ENCODE data around the gene ENTPD8. TPM values are rescaled to one million over a fixed set of nuclear protein-coding genes. Genes with fewer than 3 reads are reported as not detected.
"Not testable (repeated sequence)": the region's sequence is repeated elsewhere in the genome, so short reads cannot be mapped to it uniquely, and the experiment has no call there.

Gene ENTPD8
- total RNA-seq, 1 donor from 2014 or later: 0.31 TPM

DNA sequence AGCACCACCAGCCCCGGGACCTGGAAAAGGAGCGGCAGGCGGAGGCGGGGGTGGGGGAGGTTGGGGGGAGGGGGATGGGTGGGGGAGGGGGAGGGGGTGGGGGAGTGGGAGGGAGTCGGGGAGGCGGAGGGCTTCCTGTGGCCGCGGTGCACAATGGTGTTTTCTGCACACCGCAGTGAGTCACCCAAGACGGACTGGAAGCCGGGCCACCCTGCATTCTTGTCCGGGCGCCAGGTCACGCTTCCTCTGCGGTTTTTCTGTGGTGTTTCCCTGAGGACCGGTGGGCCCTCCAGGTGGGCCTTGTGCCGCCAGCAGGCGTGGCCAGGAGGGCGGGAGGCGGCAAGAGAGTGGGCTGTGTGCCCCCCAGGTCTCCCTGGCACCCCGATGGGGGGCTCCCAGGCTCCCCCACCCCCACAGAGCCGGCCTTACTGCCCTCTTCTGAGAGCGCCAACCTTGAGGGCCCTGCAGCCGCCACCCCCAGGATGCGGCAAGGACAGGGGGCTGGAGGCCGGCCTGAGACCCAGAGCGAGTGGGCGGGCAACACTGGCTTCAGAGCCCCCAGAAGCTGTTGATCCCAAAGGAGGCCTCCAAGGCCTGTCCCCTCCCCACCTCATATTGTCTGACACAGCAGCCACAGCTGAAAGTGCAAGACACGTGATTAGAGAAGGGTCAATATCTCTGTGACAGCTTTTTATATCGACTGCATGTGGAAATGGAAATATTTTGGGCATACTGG lies 29.3 kb downstream of the ENTPD8 start:
- DNase-seq: no peak

DNA sequence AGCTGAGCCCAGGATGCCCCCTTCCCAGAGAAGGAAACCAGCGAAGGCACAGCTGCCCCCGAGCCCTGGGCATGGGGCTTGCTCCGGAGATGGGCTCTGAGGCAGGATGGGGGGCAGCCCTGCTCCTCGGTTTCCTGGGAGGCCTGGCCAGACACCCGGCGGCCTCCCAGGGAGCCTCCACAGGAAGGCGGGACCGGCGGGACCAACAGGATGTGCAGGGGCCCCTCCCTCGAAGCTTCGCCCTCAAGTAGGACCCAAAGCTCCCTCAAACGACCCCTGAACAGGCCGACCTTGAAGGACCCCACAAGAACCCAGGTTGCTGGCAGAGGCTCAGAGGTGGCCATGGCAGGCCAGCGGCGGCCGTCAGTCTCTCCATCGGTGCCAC lies 29.9 kb downstream of the ENTPD8 start:
- DNase-seq: no peak

DNA sequence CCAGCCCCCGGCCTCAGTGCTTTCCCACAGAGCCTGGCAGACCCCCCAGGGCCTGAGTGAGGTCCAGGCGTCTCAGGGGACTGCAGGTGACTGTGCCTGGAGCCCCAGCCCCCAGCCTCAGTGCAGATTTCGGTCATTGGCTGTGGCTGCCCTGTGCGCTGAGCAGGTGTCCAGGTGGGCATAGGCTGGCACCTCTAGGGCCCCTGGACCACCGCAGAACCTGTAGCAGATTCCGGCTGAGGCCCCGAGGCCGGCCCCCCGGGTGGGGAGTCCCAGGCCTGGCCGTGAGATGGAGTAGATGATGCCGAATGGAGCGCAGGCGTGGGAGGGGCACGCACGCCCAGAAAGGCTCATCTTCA lies 30.3 kb downstream of the ENTPD8 start:
- DNase-seq: no peak

DNA sequence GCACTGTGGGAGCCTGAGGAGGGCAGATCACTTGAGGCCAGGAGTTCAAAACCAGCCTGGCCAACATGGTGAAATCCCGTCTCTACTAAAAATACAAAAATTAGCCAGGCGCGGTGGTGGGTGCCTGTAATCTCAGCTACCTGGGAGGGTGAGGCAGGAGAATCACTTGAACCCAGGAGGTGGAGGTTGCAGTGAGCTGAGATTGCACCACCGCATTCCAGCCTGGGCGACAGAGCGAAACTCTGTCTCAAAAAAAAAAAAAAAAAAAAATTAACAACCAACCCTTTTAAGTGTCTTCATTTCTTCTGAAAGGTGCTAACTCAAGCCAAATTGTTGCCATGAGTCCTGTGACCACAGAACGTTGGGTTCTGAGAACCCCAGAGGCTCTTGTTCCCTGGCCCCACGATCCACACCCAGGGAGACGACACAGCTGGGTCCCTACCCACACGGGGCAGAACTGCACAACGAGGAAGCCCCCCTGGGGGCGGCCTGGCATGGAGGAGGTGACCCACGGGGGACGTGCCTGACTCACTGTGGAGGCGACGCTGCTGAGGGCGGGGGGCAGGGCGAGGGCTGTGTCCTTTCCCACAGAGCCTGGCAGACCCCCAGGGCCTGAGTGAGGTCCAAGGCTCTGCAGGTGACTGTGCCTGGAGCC lies 30.8 kb downstream of the ENTPD8 start:
- not testable (repeated sequence) for DNase-seq

DNA sequence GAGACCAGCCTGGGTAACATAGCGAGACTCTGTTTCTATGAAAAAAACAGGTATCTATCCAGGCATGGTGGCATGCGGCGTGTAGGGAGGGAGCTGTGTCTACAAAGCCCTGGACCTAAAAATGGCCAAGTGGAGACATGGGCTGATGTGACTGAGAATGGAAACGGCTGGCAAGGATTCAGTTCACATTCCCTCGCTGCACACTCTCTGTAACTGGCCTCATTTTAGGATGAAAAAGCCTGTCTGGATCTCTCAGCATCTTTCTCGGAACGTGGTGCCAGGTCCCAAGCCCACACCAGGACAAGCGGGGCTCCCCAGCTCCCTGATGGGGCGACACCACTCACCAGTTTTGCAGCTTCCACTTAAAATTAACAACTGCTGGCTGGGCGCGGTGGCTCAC lies 31.6 kb downstream of the ENTPD8 start:
- DNase-seq: no peak

DNA sequence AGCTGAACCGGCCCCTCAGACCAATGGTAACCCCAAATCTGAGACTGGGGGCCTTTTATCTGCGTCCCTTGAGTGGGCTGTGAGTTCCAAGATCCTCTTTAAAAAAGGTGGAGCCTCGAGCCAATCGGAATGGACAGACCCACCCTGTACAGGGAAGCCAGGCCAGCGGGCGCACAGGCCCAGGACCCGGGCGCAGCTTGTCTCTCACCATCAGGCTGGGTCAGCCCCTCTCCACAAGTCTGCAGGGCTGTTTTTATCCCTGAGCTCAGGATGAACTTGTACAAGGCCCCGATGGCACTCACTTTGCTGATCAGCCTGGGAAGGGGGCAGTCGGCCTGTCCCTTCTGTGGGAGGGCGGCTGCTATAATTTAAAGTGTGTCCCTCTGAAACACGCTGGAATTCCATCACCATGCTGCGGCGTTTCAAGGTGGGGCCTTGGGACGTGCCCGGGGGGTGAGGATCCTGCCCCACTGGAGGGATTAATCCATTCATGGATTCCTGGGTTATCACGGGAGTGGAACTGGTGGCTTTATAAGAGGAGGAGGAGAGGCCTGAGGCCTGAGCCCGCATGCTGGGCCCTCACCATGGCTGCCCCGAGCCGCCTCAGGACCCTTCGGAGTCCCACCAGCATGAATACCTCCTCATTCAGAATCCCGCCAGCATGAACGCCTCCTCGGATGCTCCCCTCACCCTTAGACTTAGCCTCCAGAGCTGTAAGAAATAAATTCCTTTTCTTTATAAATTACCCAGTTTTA lies 32.3 kb downstream of the ENTPD8 start:
- no peak for DNase-seq

DNA sequence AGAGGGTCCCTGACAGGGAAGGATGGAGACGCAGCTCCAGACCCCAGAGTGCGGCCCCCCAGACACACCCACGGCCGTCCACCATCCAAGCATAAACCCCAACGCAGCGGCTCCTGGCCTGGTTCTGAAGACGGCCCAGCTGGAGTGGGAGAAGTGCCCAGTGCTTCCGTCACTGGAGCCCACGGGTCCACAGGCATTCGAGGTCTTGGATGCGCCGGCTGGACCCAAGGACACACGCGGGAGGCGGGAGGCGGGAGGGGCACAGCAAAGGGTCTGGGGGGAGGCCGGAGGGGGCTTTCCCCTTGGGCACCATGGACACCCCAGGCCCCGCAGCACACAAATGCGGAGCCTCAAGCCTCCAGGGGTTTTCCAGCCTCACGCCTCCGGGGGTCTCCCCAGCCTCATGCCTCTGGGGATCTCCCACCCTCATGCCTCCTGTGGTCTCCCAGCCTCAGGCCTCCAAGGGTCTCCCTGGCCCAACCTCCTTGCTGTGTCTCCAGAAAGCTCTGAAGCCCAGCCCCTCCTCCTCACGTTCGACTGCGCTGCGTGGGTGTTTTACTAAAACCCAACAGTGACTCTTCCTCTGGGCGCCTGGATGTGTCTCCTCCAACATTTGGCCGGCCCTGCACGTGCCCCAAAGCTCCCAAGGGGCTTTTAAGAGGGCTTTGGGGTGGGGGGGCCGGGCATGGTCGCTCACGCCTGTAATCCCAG lies 33.4 kb downstream of the ENTPD8 start:
- no peak for DNase-seq

DNA sequence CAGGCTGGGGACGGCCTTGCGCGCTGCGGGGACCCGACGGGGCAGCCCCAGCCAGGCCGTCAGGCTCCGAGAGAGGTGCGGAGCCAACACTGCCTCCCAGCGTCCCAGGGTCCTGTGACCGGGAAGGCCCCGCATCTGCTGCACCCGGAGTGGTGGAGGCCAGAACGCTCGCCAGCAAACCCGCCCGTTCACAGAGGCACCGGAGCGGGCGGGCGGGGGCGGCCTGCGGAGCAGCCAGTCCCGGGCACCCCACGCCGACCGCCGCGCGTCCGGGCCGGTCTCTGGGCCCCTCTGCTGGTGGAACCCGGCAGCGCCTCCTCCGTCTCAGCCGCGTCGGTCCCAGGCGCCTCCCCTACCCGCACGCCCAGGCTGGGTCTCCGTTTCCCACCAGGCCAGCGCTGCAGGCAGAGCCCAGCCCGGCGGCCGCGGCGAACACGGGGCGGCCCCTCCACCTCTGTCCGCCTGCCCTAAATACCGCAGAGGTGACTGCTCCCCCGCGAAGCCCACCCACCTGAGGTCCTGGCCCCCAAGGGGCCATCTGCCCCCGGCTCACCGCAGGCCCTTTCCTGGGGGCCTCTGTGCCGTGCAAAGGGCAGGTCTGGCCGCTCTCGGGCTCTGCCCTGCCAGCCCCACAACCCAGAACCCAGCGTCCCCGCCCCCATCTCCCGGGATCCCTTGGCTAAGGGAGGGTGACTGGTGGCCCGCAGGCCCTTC lies 34.1 kb downstream of the ENTPD8 start:
- peak; percentile 81 for DNase-seq

DNA sequence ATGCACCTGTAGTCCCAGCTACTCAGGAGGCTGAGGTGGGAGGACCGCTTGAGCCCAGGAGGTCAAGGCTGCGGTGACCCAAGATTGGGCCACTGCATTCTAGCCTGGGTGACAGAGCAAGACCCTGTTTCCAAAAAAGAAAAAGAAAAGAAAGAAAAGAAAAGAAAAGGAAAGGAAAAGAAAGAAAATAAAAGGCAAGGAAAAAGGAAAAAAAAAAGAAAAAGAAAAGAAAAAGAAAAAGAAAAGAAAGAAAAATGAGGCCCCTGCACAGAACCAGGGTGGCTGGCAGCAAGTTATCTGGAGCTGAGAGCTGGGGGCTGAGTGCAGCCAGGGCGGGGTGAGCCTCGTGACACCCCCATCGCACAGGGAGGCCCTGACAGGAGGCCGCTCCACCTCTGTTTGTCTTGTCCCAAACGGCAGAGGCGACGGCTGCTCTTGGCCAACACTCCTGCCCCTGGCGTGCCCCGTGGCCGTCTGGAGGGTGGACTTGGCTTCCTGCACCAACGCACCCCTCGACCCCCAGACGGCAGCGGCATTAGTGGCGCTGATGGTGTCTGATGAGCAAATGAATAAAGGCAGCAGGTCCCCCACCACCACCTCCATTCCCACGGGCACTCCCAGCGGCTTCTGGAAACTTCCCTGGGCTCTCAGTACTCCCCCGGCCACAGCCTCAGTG lies 34.9 kb downstream of the ENTPD8 start:
- DNase-seq: no peak

DNA sequence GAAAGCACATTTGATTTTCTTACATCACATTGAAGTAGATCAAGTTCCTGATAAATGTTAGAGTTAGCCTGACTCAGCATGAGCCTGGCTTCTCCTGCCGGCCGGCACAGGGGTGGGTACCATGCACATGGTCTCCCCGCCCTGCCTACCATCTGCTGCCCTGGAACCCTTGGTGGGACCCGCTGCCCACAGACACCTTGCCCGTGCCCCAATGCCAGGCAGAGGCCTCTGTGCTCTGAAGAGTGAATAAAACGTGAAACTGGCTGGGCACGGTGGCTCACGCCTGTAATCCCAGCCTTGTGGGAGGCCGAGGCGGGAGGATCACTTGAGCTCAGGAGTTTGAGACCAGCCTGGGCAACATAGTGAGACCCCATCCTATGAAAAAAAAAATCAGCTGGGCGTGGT lies 35.5 kb downstream of the ENTPD8 start:
- no peak for DNase-seq

DNA sequence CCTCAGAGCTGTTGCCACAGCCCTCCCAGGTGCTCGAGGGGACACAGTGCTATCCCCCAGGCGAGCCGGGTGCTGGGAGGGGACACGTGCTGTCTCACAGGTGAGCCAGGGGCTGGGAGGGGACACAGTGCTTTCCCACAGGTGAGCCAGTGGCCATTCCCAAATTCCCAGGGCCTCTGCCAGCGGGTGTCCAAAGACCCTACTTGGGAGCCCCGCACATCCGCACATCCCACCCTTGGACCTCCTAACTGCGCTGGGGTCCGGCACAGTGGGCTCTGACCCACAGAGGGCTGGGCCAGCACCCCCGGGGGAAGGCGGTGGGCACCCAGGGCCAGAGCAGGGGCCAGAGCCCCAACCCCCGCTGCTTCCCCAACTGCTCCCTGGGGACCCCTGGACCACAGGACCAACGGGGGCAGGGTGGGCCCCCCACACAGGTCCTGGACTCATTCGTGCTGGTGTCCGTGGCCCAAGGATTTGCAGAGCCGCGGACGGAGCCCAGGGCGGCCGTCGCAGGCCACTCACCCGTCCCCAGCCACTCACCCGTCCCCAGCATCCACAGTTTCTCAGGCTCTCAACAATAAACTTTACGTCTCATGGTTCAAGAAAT lies 36.1 kb downstream of the ENTPD8 start:
- no peak for DNase-seq

DNA sequence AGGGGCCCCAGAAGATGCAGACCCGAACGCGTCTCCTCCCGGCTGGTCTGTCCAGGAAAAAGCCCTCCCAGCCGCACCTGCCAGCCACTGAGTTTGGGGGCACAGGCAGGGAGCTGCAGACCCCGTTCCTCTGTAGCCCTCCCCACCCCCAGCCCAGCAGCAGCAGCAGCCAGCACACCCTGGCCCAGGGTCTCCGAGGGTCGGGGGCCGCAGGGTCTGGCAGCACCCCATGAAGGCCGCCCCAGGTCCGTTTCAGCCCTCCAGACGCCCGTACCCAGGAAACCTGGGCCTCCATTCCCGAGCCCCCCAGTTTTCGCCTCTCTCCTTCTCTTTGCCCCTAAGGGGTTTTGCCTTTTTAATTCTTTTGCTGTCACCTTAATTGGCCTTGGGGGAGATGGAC lies 37.9 kb downstream of the ENTPD8 start:
- DNase-seq: no peak

DNA sequence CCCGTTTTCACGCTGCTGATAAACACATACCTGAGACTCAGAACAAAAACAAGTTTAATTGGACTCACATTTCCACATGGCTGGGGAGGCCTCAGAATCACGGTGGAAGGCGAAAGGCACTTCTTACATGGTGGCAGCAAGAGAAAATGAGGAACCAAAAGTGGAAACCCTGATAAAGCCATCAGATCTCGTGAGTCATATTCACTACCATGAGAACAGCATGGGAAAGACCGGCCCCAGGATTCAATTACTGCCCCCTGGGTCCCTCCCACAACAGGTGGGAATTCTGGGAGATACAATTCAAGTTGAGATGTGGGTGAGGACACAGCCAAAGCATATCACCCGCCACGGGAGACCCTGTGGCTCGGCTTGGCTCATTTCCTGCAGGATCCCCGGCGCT lies 38.4 kb downstream of the ENTPD8 start:
- no peak for DNase-seq

DNA sequence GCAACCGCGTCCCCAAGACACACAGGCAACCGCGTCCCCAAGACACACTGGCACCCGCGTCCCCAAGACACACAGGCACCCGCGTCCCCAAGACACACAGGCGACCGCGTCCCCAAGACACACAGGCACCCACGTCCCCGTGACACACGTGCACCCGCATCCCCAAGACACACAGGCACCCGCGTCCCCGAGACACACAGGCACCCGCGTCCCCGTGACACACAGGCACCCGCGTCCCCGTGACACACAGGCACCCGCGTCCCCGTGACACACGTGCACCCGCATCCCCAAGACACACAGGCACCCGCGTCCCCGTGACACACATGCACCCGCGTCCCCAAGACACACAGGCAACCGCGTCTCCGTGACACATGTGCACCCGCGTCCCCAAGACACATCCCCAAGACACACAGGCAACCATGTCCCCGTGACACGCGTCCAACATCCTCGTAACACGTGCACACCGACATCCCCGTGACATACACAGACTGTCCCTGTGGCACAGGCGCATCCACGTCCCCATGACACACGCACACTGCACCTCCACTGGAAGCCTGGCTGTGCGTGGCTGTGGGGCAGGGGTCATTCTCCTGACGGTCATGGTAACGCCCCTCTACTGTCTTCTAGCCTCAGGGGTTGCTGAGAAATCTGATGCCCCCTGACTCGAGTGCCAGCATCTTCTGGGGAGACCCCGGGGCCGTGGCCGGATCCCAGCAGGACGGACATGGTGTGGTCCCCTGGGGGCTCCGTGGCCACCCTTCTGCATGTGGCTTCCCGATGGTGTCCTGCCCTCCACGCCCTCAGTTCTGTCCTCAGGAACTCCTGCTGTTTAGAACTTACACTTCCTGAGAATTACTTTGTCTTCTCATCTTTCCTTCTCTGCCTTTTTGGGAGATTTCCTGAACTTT lies 42.3 kb downstream of the ENTPD8 start:
- no peak for DNase-seq

DNA sequence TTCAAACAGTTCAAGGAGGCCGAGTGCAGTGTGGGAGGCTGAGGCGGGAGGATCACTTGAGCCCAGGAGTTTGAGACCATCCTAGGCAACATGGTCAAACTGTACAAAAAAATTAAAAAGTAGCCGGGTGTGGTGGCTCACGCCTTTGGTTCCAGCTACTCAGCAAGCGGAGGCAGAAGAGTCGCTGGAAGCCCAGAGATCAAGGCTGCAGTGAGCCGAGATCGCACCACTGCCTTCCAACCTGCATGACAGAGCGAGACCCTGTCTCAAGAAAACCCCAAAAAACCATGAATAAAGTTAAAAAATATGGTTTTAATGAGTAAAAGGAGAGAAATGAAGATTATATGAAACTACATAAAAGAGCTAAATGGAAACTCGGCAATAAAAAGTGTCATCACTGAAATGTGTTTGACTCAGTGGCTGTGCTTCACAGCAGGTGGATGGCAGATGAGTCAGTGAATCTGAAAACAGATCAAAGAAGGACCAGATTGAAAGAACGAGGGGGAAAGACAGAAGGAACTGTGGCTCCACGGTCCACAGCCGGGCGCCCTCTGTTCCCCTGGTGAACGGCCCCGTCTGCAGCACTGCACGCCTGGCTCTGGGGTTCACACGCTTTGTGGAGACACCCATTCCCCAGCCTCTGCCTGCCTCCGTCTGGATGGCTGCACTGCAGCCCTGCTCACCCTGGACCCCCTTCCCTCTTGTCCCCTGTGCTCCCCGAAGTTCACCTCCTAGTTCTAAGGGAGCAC lies 43.3 kb downstream of the ENTPD8 start:
- DNase-seq: no peak

DNA sequence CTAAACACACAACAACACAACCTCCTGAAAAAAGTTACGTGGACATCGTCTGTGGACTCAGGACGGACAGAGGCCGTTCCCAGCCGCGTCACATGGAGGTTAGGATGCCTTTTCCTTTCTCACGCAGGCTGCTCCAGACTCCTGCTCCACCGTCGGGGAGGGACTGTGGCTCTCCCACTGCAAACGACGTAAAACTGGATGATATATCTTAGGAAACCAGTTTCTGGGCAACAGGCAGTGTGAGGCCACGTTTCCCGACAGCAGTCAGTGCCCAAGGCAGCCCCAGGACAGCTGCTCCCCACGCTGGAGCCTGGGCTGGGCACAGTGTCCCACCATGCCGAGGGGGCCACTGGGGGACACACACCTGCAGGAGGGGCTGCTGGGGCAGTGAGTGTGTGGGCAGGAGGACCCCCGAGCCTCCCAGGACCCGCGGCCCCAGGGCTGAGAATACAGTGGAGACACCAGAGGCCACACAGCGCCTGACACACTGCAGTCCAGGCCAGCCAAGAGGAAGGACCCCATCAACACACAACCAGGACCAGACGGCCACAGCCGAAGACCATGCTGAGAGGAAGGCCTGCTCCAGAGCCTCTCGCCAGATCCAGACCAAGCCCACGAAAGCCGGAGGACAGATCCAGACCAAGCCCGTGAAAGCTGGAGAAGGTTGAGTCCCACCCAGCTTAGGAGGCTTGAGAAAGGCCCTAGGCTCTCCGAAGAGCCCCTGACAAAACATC lies 44.4 kb downstream of the ENTPD8 start:
- no peak for DNase-seq

DNA sequence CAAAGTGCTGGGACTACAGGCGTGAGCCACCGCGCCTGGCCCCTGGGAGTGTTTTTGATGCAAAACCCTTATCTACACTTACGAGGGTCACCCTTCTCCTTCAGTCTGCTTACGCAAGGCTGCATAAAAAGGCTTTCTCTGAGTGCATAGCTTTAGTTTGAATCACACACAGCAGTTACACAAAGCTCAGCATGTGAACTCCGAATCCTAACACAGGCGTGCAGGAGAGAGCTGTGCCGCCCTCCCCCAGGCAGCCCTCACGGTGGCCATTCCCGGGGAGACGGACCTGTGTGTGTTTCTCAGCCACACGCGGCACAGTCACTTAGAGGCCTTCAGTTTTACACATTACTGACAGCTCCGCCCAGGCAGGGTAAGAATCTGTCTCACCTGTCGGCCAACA lies 44.9 kb downstream of the ENTPD8 start:
- no peak for DNase-seq

DNA sequence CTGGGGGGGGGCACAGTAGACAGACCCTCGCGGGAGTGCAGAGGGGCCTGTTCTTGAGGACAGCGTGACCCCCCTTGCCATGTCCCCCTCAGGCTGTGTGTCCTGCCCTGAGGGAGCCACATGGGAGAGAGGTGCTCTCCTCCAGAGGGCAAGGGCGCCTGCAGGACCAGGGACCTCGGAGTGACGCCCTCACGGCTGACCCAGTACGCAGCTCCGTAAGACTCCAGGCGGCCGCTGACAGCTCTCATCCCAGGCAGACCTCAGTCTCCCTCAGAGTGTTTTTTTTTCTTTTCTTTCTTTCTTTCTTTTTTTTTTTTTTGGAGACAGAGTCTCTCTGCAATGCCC lies 45.5 kb downstream of the ENTPD8 start:
- no peak for DNase-seq

Measured in tongue (tissue), 2 donors.